ENCODE data around the gene TRPV4.

Gene TRPV4

GRCh38 chr12:109833307-109834189, at the start of gene TRPV4:
Gene TRPV4 (minus strand): TSS chr12:109833398. CDS start chr12:109814796, 18,602 bp downstream.
- no peak for DNase-seq (ENCODE audit: low spot score)
- TF ChIP-seq CTCF (IDR thresholded peaks at IDR 0.05; ENCODE audit: borderline replicate concordance, control extremely low read depth, extremely low read depth, insufficient read depth, missing control alignments), result no peak
- in situ Hi-C loops (cut with MboI; ENCODE audit: low sequenced_read_pairs, unreplicated experiment), result no loop called here

GRCh38 chr12:109881752-109882151, 48.6 kb upstream of the TRPV4 start:
- DNase-seq (ENCODE audit: low spot score), result no peak
- TF ChIP-seq CTCF (IDR thresholded peaks at IDR 0.05; ENCODE audit: borderline replicate concordance, control extremely low read depth, extremely low read depth, insufficient read depth, missing control alignments), result no peak
- in situ Hi-C loops (cut with MboI; ENCODE audit: low sequenced_read_pairs, unreplicated experiment), result no loop called here

DNA sequence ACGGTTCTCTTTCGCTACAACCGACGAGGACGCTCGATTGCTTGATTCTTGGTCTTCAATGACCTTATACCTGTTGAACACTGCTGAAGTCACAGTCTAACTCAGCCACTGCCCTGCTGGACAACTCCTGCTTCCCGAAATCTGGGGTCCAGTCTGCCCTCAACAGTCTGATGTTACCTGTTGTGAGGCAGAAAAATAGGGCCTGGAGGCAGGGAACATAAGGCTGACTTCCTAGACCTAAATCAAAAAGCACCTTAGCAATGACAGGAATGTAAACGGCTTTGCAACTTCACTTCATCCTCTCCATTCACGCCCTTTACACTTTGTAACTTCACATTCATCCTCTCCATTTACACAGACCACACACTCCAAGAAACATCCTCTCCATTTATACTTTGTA, 47.7 kb upstream of the TRPV4 start:
- no peak for DNase-seq (ENCODE audit: low spot score)
- TF ChIP-seq CTCF (IDR thresholded peaks at IDR 0.05; ENCODE audit: borderline replicate concordance, control extremely low read depth, extremely low read depth, insufficient read depth, missing control alignments), result no peak
- in situ Hi-C loops (cut with MboI; ENCODE audit: low sequenced_read_pairs, unreplicated experiment), result no loop called here

DNA sequence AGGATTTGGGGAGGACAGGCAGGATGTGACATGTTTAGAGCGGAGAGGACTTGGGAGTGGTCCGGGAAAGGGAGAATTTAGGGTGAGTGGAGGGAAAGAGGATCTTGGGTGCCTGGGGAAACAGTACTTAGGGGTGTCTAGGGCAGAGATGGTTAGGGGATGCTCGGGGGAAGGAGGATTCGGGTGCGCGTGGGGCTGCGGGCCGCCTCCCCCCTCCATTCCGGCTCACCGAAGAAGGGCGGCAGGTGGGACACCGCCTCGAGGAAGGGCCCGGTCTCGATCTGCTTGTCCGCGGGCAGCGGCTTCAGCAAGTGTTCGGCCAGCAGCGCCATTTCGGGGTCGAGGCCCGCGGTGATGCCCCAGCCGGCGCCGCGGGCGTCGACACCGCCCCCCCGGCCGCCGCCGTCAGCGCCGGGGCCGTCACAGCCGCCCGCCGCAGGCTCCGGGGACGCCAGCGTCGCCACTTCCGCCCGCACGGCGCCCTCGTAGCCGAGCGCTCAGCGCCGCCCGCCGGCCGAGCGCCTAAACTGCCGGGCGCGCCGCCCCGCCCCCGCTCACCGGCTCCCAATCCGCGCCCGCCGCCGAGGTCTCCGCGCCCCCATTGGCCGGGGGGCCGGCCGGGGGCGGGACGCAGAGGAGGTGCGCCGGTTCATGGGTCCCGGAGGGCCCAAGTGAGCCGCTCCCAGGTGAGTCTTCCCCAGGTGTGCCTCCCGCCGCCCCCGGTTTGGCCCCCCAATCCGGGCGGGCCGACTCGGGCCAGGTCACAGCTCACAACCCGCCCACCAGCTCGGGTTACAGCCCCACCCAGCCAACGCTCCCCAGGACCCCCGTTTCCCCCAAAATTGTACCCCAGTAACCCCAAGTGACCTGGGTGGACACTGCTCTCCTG, 47.1 kb upstream of the TRPV4 start, which contains the start of gene GLTP:
Gene GLTP, minus strand, starts transcription at position 499 of the 889 bp plus-strand sequence. Its CDS starts 167 bp downstream, at position 332.
- DNase-seq (ENCODE audit: low spot score), result peak; percentile 98
- in situ Hi-C loops (cut with MboI; ENCODE audit: low sequenced_read_pairs, unreplicated experiment), result no loop called here
- TF ChIP-seq CTCF (IDR thresholded peaks at IDR 0.05; ENCODE audit: borderline replicate concordance, control extremely low read depth, extremely low read depth, insufficient read depth, missing control alignments), result peak; percentile 96

DNA sequence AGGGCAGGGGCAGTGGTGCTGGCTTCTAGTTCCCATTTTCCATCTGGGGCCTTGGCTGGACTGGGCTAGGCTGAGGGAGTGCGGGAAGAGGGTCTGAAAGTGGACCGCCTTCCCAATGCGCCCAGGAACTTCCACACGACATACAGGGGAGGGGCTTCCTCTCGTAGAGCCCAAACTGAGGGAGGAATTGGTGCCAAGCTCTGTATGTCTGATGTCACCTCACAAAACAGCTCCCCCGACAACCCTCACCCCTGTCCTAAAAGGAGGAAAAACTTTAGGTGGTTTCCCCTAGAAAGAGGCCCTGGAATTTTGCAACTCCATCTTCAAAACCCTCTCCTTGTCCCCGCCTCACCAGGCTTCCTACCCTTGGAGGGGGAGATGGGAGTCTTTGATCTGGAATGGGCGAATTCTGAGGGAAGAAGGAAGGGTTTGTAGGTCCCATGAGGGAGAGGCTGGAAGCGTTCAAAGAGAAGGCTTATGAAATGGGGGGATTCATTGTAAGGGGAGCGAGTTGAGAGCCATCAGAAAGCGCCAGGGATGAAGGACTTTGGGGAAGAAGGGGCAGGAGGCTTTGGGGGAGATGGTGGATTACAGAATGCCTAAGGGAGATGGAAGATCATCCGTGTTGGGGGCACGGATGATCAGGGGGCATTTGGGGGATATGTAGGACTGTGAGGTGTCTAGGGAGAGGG, 46.3 kb upstream of the TRPV4 start:
- in situ Hi-C loops (cut with MboI; ENCODE audit: low sequenced_read_pairs, unreplicated experiment), result no loop called here
- DNase-seq (ENCODE audit: low spot score), result no peak
- TF ChIP-seq CTCF (IDR thresholded peaks at IDR 0.05; ENCODE audit: borderline replicate concordance, control extremely low read depth, extremely low read depth, insufficient read depth, missing control alignments), result no peak

- no peak for DNase-seq (ENCODE audit: low spot score)
- in situ Hi-C loops (cut with MboI; ENCODE audit: low sequenced_read_pairs, unreplicated experiment), result no loop called here
- TF ChIP-seq CTCF (IDR thresholded peaks at IDR 0.05; ENCODE audit: borderline replicate concordance, control extremely low read depth, extremely low read depth, insufficient read depth, missing control alignments), result no peak
These were observed 45.6 kb upstream of the TRPV4 start for GRCh38 chr12:109878749-109879148.

All from GM13976 (cell line).